HL-60 (cell line): ENCODE data around the gene HOATZ.

Experiments used
- DNase-seq, 2 experiments: peaks; one replicate each; pipeline ENCODE4 v3.0.0-alpha.2; 2010 to 2020; ENCODE audit warnings: low read depth in 1 of 2, low spot score in 1 of 2
- H3K27ac ChIP-seq: fragments of 250-450 bp; sonication (Bioruptor Pico); replicated peaks from 2 replicates; pipeline ENCODE4 v1.5.1; 2020; ENCODE audit warnings: mild to moderate bottlenecking, moderate library complexity
- H3K27me3 ChIP-seq: fragments of 250-450 bp; sonication (Bioruptor Pico); 2 replicates; pipeline ENCODE4 v1.5.1; 2021; ENCODE audit warnings: mild to moderate bottlenecking, moderate library complexity; ENCODE audit not compliant: insufficient read depth, poor library complexity, severe bottlenecking
- H3K4me3 ChIP-seq: replicated peaks from 2 replicates; pipeline ENCODE4 v1.5.1; 2011; ENCODE audit warnings: mild to moderate bottlenecking, control low read depth, low read length; ENCODE audit not compliant: insufficient read depth
- CTCF ChIP-seq: IDR thresholded peaks from one replicate; pipeline ENCODE4 v1.5.1; 2011; ENCODE audit warnings: low read length, control low read depth, inconsistent platforms; ENCODE audit not compliant: insufficient read depth
- GABPA ChIP-seq: IDR thresholded peaks from 2 replicates; pipeline ENCODE4 v1.6.1; 2012; ENCODE audit warnings: low read depth
- POLR2AphosphoS5 ChIP-seq: IDR thresholded peaks from 2 replicates; pipeline ENCODE4 v1.6.1; 2012; ENCODE audit warnings: low read depth
- REST ChIP-seq: IDR thresholded peaks from 2 replicates; pipeline ENCODE4 v1.6.1; 2012; ENCODE audit warnings: low read depth; ENCODE audit not compliant: insufficient replicate concordance
- SPI1 ChIP-seq: IDR thresholded peaks from 2 replicates; pipeline ENCODE4 v1.6.1; 2012; ENCODE audit warnings: low read depth, mild to moderate bottlenecking, borderline replicate concordance
- microRNA-seq: library from miRNA; unstranded; fragments of <30 nt; microRNA quantifications from one replicate; pipeline ENCODE4, GENCODE V29; 2018

The HOATZ gene

GRCh38 chr11:111582163-111582562 is 67.6 kb downstream of the HOATZ start:
- Histone ChIP-seq H3K27ac (no peak overlapping the region), H3K4me3 (no peak overlapping the region), H3K27me3 (no peaks in the 10 kb centered on the region)
- TF ChIP-seq SPI1 (no peak; the same call in 1 of the 2 replicates), POLR2AphosphoS5 (no peak), REST (no peak), GABPA (no peak), CTCF (no peak)
- DNase-seq = no peak

- TF ChIP-seq POLR2AphosphoS5 (no peak), CTCF (no peak), SPI1 (no peak), REST (no peak), GABPA (no peak)
- Histone ChIP-seq H3K4me3 (no peak overlapping the region), H3K27ac (no peak overlapping the region), H3K27me3 (no peaks in the 10 kb centered on the region)
- no peak for DNase-seq
Observed at GRCh38 chr11:111582881-111583280, 68.3 kb downstream of the HOATZ start.

GRCh38 chr11:111585371-111585770 is 70.8 kb downstream of the HOATZ start:
- Histone ChIP-seq H3K4me3 (no peak overlapping the region), H3K27ac (no peak overlapping the region), H3K27me3 (no peaks in the 10 kb centered on the region)
- TF ChIP-seq SPI1 = peak; percentile 24; the same call in 1 of the 2 replicates
- no peak for TF ChIP-seq POLR2AphosphoS5
- no peak for DNase-seq

GRCh38 chr11:111586388-111586831 is 71.8 kb downstream of the HOATZ start:
- TF ChIP-seq CTCF = peak; percentile 16
- no peak for TF ChIP-seq GABPA
- Histone ChIP-seq H3K27ac (no peak overlapping the region), H3K27me3 (peaks cover 2% of the 10 kb centered on the region), H3K4me3 (no peak overlapping the region)
- DNase-seq = peak in 1 of 2 experiments; percentile 32

Small RNAs within 50 kb of the gene (microRNA-seq; reads per million reads assigned to microRNA genes)
- gene MIR34B (1.8 reads per million), gene MIR34C (15.1 reads per million, percentile 41 among the genes with 10 or more reads in this experiment)
